ENCODE measurements around the gene AMN1.

GRCh38 chr12:31756977-31757420 lies 28.2 kb upstream of the AMN1 start:
- TF ChIP-seq CTCF (optimal IDR thresholded peaks at IDR 0.05 in 1 of 3, IDR thresholded peaks at IDR 0.05 in 1 of 3, conservative IDR thresholded peaks at IDR 0.05 in 1 of 3; ENCODE audit: extremely low read depth in 1 of 3, insufficient read depth in 2 of 3, low read length in 3 of 3) (no peak), EZH2 (IDR thresholded peaks at IDR 0.05; ENCODE audit: low read length) (no peak)

All from keratinocyte (primary cell).